HG02642 (cell line): Measurements from ENCODE around the gene CACNA1B.
"Not testable (repeated sequence)": the region's sequence is repeated elsewhere in the genome, so short reads cannot be mapped to it uniquely, and the experiment has no call there.

ENCODE experiments used
- ATAC-seq: cut with Tn5 transposase; IDR thresholded peaks from one replicate; pipeline ENCODE4 v1.9.1; 2021; ENCODE audit warnings: mild to moderate bottlenecking; ENCODE audit not compliant: unreplicated experiment, poor library complexity

Gene CACNA1B

DNA sequence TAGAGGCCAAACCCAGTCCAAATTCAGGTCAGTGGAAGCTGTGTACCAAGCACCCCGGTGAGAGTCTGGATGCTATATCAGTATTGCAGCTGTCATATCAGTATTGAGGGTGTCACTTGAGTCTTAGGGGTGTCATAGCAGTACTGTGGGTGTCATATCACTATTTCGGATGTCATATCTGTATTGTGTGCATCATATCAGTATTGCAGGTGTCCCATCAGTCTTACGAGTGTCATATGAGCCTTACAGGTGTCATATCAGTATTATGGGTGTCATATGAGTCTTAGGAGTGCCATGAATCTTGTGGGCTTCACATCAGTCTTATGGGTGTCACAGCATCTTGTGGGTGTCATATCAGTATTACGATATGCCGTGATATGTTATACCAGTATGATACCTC, 278.2 kb downstream of the CACNA1B start:
- not testable (repeated sequence) for ATAC-seq

DNA sequence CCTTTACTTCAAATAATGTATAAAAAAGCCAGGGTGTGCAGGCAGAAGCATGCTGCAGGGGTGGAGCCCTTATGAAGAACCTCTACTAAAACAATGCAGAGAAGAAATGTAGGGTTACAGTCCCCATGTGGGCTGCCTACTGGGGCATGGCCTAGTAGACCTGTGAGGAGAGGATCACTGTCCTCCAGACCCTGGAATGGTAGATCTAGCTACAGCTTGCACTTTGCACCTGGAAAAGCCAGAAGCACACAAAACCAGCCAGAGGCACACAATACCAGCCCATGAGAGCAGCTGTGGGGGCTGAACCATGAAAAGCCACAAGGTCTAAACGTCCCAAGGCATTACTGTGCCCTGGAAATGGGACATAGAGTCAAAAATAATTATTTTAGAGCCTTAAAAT, 289.2 kb downstream of the CACNA1B start:
- ATAC-seq, result not testable (repeated sequence)
